Activated CD8-positive, alpha-beta memory T cell treated with anti-CD3 and anti-CD28 coated beads for 48 hours (primary cell): ENCODE data around the gene SSPN.

ENCODE experiments used
- DNase-seq, 3 experiments: peaks; one replicate each; pipeline ENCODE4 v3.0.0-alpha.2; 2020; ENCODE audit warnings: low read depth in 2 of 3, low spot score in 2 of 3

Gene SSPN, protein sequence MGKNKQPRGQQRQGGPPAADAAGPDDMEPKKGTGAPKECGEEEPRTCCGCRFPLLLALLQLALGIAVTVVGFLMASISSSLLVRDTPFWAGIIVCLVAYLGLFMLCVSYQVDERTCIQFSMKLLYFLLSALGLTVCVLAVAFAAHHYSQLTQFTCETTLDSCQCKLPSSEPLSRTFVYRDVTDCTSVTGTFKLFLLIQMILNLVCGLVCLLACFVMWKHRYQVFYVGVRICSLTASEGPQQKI

DNA sequence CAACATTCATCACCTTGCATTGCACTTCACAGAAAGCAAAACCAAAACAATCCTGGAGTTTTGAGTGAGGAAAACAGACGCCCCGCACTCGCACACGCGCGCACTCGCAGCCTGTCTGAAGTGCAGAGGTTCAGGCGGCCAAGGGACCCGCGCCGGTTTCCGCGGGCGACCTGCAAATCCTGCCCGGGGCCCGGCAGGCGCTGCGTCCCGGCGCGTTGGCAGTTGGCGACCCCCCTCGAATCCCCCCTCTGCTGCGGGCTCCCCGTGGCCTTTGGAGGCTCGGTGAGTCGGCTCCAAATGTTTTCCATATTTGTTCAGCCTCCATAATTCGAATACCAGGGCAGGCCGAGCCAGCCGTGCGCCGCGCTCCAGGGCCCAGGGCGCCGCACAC is at the start of gene SSPN:
TSS of gene SSPN (plus strand) at position 324 of the 391 bp plus-strand sequence. CDS start 100 bp downstream, outside the sequence.
- DNase-seq = no peak

- DNase-seq = no peak
These were observed 47.1 kb upstream of the SSPN start for GRCh38 chr12:26148291-26148690.

GRCh38 chr12:26149968-26150500 is 45.3 kb upstream of the SSPN start:
- DNase-seq = no peak

GRCh38 chr12:26150736-26151450 is 44.5 kb upstream of the SSPN start:
- DNase-seq = no peak

GRCh38 chr12:26152507-26153102 is 42.8 kb upstream of the SSPN start:
- no peak for DNase-seq

DNA sequence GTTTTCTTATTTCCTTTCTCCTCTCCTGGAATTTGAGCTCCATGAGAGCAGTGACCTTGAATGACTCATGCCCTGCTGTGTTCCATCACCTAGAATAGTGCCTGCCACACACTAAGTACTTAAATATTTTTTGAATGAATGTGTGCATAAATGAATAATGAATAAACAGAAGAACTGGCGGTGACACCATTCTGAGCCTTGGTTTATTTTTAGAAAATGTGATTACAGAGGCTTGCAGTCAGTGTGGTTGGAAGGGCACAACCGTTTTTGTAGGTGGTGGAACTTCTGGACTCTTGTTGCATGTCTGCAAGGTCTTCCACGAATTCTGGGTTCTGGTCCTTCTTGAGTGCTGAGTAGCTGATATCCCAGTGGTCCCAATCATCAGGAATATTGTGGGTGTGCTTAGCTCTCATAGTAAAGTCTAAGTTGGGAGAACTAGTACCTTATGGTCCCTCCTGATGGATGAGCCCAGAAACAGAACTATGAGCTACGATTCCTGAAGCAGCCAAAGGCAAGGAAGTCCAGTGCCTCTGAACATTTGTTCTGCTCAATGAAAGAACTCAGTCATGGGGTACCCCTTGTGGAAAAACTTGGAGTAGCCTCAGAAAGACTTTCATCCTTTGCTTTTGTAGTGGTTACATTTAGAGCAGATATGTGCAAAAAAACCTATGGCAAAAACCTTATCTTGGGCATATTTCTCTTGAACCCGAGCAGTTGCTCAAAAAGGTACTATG is 41.8 kb upstream of the SSPN start:
- no peak for DNase-seq

GRCh38 chr12:26156201-26156871 is 39.0 kb upstream of the SSPN start:
- no peak for DNase-seq

GRCh38 chr12:26157001-26157400 is 38.4 kb upstream of the SSPN start:
- DNase-seq = no peak

GRCh38 chr12:26158078-26158764 is 37.2 kb upstream of the SSPN start:
- DNase-seq = no peak

- DNase-seq = no peak
These were observed 33.2 kb upstream of the SSPN start for GRCh38 chr12:26162174-26162573.

GRCh38 chr12:26162905-26163304 is 32.5 kb upstream of the SSPN start:
- no peak for DNase-seq

GRCh38 chr12:26164118-26164517 is 31.3 kb upstream of the SSPN start:
- no peak for DNase-seq

GRCh38 chr12:26172013-26172412 is 23.4 kb upstream of the SSPN start:
- DNase-seq = no peak

GRCh38 chr12:26172539-26172938 is 22.8 kb upstream of the SSPN start:
- no peak for DNase-seq

- no peak for DNase-seq
These were observed 22.3 kb upstream of the SSPN start for GRCh38 chr12:26172946-26173552.

- DNase-seq = no peak
These were observed 18.6 kb upstream of the SSPN start for GRCh38 chr12:26176725-26177124.

- no peak for DNase-seq
These were observed 18.1 kb upstream of the SSPN start for GRCh38 chr12:26177283-26177682.

DNA sequence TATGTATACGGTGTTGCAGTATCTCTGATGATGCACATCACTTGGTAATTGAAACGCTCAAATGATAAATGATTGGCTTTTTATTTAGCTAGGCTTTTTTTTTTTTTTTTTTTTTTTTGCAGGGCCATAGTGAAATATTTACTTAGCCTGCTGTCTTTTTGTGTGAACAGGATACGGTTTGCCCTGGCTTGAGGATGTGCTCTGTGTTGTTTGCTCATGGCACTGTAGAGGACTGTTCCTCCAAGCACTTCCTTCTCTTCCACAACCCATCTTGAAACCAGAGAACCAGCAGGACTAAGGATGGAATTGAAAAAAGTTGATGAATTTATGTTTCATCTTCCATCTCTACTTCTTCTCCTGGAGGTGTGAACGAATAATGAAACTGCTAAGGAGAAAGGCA is 15.5 kb upstream of the SSPN start:
- no peak for DNase-seq

DNA sequence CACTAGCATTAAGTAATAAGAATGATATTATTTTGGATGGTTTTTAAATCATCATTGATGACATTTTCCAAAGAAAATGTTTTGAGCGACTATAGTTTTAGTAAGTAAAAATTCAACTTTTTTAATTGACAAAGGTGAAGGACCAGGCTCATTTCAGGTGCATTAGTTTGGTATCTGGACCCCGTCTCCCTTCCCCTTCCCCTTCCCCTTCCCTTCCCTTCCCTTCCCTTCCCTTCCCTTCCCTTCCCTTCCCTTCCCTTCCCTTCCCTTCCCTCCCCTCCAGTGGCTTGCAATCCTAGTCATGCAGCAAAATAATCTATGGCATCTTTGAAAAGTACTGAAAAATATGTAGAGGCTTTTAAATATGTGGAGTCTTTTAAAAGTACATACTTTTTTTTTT is 13.0 kb upstream of the SSPN start:
- no peak for DNase-seq
